Fibroblast of pulmonary artery (primary cell): ENCODE measurements around the gene NTNG2.

ENCODE experiments used
- DNase-seq: peaks from one replicate; pipeline ENCODE4 v3.0.0-alpha.2; 2010; ENCODE audit warnings: low read depth
- H3K4me3 ChIP-seq: replicated peaks from 2 replicates; pipeline ENCODE4 v1.5.1; 2011; ENCODE audit warnings: low read depth, mild to moderate bottlenecking, control low read depth, low read length, moderate library complexity
- TF ChIP-seq, protein P1 (sequence below): IDR thresholded peaks from 2 replicates; pipeline ENCODE4 v1.5.1; 2011; ENCODE audit warnings: mild to moderate bottlenecking, control low read depth, low read length, inconsistent platforms; ENCODE audit errors: missing control alignments

Gene NTNG2

DNA sequence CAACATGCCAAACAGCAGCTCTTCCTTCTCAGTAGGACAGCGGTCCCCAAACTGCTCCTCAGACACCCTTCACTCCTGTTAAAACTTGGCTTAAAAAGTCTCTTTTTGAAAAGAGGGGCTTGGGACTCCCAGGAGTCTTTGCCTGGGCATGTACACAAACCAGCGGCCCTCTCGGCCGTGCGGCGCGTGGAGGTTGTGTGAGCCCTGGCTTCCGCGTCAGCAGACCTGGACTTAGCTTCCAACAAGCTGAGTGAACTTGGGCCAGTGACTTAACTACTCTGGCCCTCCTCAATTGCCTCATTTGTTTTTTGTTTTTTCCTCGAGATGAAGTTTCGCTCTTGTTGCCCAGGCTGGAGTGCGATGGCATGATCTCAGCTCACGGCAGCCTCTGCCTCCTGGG is 15.3 kb upstream of the NTNG2 start:
- TF ChIP-seq, protein P1, sequence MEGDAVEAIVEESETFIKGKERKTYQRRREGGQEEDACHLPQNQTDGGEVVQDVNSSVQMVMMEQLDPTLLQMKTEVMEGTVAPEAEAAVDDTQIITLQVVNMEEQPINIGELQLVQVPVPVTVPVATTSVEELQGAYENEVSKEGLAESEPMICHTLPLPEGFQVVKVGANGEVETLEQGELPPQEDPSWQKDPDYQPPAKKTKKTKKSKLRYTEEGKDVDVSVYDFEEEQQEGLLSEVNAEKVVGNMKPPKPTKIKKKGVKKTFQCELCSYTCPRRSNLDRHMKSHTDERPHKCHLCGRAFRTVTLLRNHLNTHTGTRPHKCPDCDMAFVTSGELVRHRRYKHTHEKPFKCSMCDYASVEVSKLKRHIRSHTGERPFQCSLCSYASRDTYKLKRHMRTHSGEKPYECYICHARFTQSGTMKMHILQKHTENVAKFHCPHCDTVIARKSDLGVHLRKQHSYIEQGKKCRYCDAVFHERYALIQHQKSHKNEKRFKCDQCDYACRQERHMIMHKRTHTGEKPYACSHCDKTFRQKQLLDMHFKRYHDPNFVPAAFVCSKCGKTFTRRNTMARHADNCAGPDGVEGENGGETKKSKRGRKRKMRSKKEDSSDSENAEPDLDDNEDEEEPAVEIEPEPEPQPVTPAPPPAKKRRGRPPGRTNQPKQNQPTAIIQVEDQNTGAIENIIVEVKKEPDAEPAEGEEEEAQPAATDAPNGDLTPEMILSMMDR, result no peak
- no peak overlapping the region for H3K4me3 ChIP-seq
- no peak for DNase-seq

DNA sequence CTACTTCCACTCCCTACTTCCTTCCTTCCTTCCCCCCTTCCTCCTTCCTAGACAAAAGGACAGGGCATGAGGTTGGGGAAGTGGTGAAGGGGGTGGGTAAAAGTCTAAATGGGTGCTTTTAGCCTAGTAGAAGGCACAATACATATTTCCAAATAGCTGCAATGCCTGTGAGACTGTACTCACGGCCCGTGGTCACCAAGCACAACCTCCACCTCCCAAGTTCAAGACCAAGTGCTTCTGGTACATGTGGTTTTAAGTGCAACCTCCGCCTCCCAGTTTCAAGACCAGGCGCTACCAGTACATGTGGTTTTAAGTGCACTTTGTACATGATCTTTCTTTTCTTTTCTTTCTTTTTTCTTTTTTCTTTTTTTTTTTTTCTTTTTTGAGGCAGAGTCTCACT is 14.5 kb upstream of the NTNG2 start:
- TF ChIP-seq, protein P1, result no peak
- DNase-seq, result no peak
- no peak overlapping the region for H3K4me3 ChIP-seq

DNA sequence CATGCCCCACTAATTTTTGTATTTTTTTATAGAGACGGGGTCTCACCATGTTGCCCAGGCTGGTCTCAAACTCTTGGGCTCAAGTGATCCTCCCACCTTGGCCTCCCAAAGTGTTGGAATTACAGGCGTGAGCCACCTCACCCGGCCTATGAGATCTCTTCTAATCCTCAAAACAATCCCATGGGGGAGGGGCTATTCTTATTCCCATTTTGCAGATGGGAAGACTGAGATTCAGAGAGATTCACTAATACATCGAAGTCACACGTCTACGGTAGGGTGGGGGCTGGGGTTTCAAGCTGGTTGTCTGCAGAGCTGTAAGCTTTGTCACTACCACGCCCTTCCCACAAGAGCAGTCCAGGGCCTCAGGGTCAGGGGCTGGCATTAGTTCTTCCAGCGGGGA is 14.0 kb upstream of the NTNG2 start:
- DNase-seq, result no peak
- TF ChIP-seq, protein P1, result no peak
- no peak overlapping the region for H3K4me3 ChIP-seq

- TF ChIP-seq, protein P1, result no peak
- no peak for DNase-seq
- no peak overlapping the region for H3K4me3 ChIP-seq
Measured at GRCh38 chr9:132150256-132150655, 11.6 kb upstream of the NTNG2 start.

DNA sequence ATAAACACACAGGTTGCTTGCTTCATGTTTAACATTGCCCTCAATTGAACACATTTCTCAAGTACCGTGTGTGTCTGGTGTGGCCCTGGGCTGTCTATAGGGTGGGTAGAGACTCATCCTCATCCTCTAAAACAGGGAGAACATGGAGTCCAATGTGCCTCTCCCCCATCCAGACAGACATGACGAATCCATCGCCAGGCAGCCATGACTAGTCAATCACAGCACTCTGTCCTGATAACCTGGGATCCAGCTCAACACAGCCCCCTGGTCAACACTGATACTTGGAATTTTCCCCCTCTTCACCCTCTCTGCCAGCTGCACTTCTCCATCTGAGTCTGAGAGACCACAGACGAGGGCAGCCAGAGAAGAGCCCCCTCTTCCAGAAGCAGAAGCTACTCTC is 10.7 kb upstream of the NTNG2 start:
- H3K4me3 ChIP-seq, result no peak overlapping the region
- TF ChIP-seq, protein P1, result no peak
- DNase-seq, result no peak

- TF ChIP-seq, protein P1, result no peak
- DNase-seq, result no peak
- no peak overlapping the region for H3K4me3 ChIP-seq
Measured at GRCh38 chr9:132152231-132152630, 9.6 kb upstream of the NTNG2 start.

DNA sequence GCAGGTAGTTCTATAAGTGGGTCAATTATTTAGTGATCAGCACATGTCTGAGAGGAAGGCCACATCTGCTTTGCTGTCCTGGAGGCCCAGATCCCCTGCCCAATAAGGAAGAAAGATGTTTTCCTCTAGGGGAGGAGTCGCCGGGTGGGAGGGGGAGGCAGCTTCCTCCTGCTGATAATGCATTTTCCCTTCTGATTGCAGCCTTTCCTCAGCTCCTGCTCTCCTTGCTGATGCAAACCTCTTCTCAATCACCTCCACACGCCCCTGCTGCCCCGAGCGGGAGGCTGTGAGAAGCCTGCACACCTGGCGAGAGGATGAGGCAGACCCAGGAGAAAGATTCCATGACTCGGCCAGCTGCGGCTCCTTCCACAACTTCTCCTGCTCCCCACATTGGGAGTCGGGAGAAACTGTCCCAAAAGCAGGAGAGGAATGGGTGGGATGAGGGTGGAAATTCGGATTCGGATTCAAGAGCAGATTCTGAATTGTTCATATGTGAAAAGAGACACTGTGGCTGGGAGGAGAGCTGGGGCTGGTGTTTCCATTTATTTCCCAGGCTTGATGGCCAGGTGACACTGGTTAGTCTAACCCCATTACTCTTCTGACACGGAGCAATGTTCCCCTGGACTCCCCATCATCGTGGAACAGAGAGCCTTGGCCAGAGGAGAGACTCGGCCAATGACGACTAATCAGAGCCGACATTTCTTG is 6.8 kb upstream of the NTNG2 start:
- DNase-seq, result no peak
- TF ChIP-seq, protein P1, result no peak
- H3K4me3 ChIP-seq, result no peak overlapping the region
